Uterus (tissue), 2 donors: Measurements from ENCODE around the gene RBP4.

Source experiments
- POLR2A ChIP-seq, 2 donors: fragments of 450-650 bp; IDR thresholded peaks; one replicate each; pipeline ENCODE4 v1.6.1; 2016; ENCODE audit warnings: antibody characterized with exemption in 2 of 2, mild to moderate bottlenecking in 1 of 2, moderate library complexity in 1 of 2
- TF ChIP-seq, protein P1 (sequence below), 4 experiments: fragments of 200-600 bp in 2 of 4; fragments of 450-650 bp in 2 of 4; sonication (generic) in 2 of 4; IDR thresholded peaks; one replicate each; pipeline ENCODE4 v1.5.1; 2016 to 2019; ENCODE audit warnings: antibody characterized with exemption in 4 of 4, mild to moderate bottlenecking in 2 of 4, moderate library complexity in 1 of 4

DNA sequence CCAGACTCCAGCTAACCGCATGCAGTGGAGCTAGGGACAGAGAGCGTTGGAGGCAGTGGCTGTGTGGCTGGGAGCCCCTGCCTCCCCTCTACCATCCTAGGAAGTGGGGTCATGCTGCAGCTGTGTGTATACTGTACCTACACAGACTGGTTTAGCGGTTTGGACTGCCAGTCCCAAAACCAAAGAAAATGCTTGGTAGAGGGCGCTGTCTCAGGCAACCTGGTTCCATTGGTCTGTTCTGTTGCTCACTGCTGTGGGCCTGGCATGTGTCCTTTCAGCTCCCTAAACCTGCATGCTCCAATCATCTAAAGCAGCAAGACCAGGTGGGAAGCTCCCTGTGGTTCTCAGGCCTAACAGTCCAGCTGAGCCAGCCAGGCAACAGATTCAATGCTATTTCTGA is 4.5 kb downstream of the RBP4 start:
- TF ChIP-seq, protein P1, sequence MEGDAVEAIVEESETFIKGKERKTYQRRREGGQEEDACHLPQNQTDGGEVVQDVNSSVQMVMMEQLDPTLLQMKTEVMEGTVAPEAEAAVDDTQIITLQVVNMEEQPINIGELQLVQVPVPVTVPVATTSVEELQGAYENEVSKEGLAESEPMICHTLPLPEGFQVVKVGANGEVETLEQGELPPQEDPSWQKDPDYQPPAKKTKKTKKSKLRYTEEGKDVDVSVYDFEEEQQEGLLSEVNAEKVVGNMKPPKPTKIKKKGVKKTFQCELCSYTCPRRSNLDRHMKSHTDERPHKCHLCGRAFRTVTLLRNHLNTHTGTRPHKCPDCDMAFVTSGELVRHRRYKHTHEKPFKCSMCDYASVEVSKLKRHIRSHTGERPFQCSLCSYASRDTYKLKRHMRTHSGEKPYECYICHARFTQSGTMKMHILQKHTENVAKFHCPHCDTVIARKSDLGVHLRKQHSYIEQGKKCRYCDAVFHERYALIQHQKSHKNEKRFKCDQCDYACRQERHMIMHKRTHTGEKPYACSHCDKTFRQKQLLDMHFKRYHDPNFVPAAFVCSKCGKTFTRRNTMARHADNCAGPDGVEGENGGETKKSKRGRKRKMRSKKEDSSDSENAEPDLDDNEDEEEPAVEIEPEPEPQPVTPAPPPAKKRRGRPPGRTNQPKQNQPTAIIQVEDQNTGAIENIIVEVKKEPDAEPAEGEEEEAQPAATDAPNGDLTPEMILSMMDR (IDR thresholded peaks at IDR 0.05), result no peak
- TF ChIP-seq POLR2A (IDR thresholded peaks at IDR 0.05), result no peak
